Ovary (tissue), 3 donors: ENCODE measurements around the gene COA6.

ENCODE experiments used
- CTCF ChIP-seq, 3 donors: fragments of 450-650 bp in 2 of 3; fragments of 200-600 bp in 1 of 3; IDR thresholded peaks; one replicate each; pipeline versions ENCODE4 v1.5.1 to v1.8.0; 2016 to 2022; ENCODE audit warnings: antibody characterized with exemption in 3 of 3, mild to moderate bottlenecking in 1 of 3
- POLR2A ChIP-seq: fragments of 450-650 bp; IDR thresholded peaks from one replicate; pipeline ENCODE4 v1.6.1; 2017; ENCODE audit warnings: antibody characterized with exemption, mild to moderate bottlenecking, moderate library complexity
- donor health status: DM: no; HTN: no; CAD: no.

- TF ChIP-seq POLR2A, result no peak
- TF ChIP-seq CTCF (IDR thresholded peaks at IDR 0.05), result no peak
These were observed 1.1 kb upstream of the COA6 start for GRCh38 chr1:234372011-234372757.
